Measurements from ENCODE around the gene SYNM. TPM values are rescaled to one million over a fixed set of nuclear protein-coding genes. Genes with fewer than 3 reads are reported as not detected.

The SYNM gene
- total and polyA plus RNA-seq, 2 experiments from 2014 or later: 0.74 to 3.5 TPM

DNA sequence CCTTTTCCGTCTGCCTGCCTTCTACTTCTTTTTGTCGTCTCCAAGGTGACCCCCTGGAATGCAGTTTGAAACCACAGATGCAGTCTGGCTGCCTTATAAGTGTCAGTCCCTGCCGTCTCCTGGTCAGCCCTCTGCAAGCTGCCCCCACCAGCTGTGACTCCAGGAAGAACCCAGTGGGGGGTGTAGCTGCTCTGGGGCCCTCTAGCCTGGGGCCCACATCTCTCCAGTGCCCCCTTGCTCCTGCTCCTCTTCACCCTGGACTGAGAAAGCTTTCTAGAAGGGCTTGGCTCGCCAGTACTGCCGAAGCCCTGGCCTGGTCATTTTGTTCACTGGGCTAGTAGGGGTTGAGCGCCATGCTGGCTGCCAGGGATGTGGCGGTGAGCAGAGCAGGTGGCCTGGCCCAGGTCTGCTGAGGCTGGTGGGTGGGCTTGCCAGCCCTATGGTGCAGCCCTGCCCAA, 21.3 kb downstream of the SYNM start:
- ATAC-seq: no peak

DNA sequence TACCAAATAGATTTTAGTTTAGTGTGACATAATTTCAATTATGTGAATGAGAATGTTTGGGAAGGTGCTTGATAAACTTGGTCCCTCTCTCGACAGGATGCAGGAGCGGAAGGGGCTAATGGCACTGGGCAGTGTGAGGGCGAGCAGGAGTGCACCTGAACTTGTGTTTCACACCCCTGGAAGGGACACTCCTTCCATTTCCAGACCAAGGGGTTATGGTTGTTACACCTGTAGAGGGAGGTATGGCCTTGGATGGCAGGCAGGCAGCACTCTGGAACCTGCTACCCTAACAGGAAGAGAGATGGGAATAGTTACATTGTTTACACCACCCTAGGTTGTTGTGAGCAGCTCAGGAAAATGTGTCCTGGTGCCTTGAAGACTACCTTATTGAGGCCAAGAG, 22.1 kb downstream of the SYNM start:
- ATAC-seq: no peak
- H3K27ac ChIP-seq (ENCODE audit: low read depth): no peak overlapping the region
- Mint-ChIP-seq H3K9me3 (no peaks in the 10 kb centered on the region; the same call in 2 of the 3 replicates), H3K36me3 (ENCODE audit: low read depth) (peaks cover 9% of the 10 kb centered on the region), H3K27me3 (ENCODE audit: insufficient read depth, low read depth, poor library complexity) (no peaks in the 10 kb centered on the region), H3K4me1 (peaks cover 18% of the 10 kb centered on the region), H3K27ac (no peak overlapping the region), H3K4me3 (no peak overlapping the region)
- H3K9me2 ChIP-seq (ENCODE audit: insufficient read depth): no peaks in the 10 kb centered on the region
- H3K4me3 ChIP-seq: no peak overlapping the region
- TF ChIP-seq, protein P1, sequence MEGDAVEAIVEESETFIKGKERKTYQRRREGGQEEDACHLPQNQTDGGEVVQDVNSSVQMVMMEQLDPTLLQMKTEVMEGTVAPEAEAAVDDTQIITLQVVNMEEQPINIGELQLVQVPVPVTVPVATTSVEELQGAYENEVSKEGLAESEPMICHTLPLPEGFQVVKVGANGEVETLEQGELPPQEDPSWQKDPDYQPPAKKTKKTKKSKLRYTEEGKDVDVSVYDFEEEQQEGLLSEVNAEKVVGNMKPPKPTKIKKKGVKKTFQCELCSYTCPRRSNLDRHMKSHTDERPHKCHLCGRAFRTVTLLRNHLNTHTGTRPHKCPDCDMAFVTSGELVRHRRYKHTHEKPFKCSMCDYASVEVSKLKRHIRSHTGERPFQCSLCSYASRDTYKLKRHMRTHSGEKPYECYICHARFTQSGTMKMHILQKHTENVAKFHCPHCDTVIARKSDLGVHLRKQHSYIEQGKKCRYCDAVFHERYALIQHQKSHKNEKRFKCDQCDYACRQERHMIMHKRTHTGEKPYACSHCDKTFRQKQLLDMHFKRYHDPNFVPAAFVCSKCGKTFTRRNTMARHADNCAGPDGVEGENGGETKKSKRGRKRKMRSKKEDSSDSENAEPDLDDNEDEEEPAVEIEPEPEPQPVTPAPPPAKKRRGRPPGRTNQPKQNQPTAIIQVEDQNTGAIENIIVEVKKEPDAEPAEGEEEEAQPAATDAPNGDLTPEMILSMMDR (conservative IDR thresholded peaks at IDR 0.05; ENCODE audit: low read depth in 2 of 2): 0 out of 4 replicates have a peak, but pooled peaks of 1 of the 2 experiments have one; percentile 6
- no peak for TF ChIP-seq EZH2 (IDR thresholded peaks at IDR 0.05; ENCODE audit: low read depth, unreplicated experiment)
- no peaks in the 10 kb centered on the region for H3K36me3 ChIP-seq (ENCODE audit: insufficient read depth)
- H3K79me2 ChIP-seq (replicated peaks; ENCODE audit: insufficient read depth): no peaks in the 10 kb centered on the region; the same call in 1 of the 2 replicates
- DNase-seq (ENCODE audit: low spot score): no peak
- no peak overlapping the region for H2AFZ ChIP-seq
- no peak overlapping the region for H3K4me2 ChIP-seq
- H4K20me1 ChIP-seq (replicated peaks; ENCODE audit: insufficient read depth): no peaks in the 10 kb centered on the region
- H3K27me3 ChIP-seq (ENCODE audit: insufficient read depth): no peaks in the 10 kb centered on the region
- no peaks in the 10 kb centered on the region for H3K4me1 ChIP-seq (ENCODE audit: insufficient read depth)
- no peaks in the 10 kb centered on the region for H3F3A ChIP-seq (replicated peaks; ENCODE audit: low read depth)

More for the DNA sequence above, 21.3 kb downstream of the SYNM start:
- no peaks in the 10 kb centered on the region; the same call in 1 of the 2 replicates for H3K79me2 ChIP-seq (replicated peaks; ENCODE audit: insufficient read depth)
- H3K4me1 Mint-ChIP-seq: peaks cover 18% of the 10 kb centered on the region
- no peak overlapping the region for H3K4me3 Mint-ChIP-seq
- H3K4me3 ChIP-seq: no peak overlapping the region
- H3K36me3 Mint-ChIP-seq (ENCODE audit: low read depth): peaks cover 9% of the 10 kb centered on the region
- H3K36me3 ChIP-seq (ENCODE audit: insufficient read depth): no peaks in the 10 kb centered on the region
- no peak for DNase-seq (ENCODE audit: low spot score)
- no peaks in the 10 kb centered on the region for H3K9me2 ChIP-seq (ENCODE audit: insufficient read depth)
- no peaks in the 10 kb centered on the region for H3K27me3 ChIP-seq (ENCODE audit: insufficient read depth)
- no peaks in the 10 kb centered on the region; the same call in 2 of the 3 replicates for H3K9me3 Mint-ChIP-seq
- H3K4me2 ChIP-seq: no peak overlapping the region
- no peaks in the 10 kb centered on the region for H3K4me1 ChIP-seq (ENCODE audit: insufficient read depth)
- H3K27ac Mint-ChIP-seq: no peak overlapping the region
- H3F3A ChIP-seq (replicated peaks; ENCODE audit: low read depth): no peaks in the 10 kb centered on the region
- H3K27me3 Mint-ChIP-seq (ENCODE audit: insufficient read depth, low read depth, poor library complexity): no peaks in the 10 kb centered on the region
- no peak overlapping the region for H3K27ac ChIP-seq (ENCODE audit: low read depth)
- TF ChIP-seq EZH2phosphoT487 (IDR thresholded peaks at IDR 0.05; ENCODE audit: unreplicated experiment) (no peak), NANOG (IDR thresholded peaks at IDR 0.05; ENCODE audit: borderline replicate concordance) (no peak), ZNF331 (CRISPR knock-in tag; IDR thresholded peaks at IDR 0.05; ENCODE audit: low read depth) (no peak)
- TF ChIP-seq, protein P2, sequence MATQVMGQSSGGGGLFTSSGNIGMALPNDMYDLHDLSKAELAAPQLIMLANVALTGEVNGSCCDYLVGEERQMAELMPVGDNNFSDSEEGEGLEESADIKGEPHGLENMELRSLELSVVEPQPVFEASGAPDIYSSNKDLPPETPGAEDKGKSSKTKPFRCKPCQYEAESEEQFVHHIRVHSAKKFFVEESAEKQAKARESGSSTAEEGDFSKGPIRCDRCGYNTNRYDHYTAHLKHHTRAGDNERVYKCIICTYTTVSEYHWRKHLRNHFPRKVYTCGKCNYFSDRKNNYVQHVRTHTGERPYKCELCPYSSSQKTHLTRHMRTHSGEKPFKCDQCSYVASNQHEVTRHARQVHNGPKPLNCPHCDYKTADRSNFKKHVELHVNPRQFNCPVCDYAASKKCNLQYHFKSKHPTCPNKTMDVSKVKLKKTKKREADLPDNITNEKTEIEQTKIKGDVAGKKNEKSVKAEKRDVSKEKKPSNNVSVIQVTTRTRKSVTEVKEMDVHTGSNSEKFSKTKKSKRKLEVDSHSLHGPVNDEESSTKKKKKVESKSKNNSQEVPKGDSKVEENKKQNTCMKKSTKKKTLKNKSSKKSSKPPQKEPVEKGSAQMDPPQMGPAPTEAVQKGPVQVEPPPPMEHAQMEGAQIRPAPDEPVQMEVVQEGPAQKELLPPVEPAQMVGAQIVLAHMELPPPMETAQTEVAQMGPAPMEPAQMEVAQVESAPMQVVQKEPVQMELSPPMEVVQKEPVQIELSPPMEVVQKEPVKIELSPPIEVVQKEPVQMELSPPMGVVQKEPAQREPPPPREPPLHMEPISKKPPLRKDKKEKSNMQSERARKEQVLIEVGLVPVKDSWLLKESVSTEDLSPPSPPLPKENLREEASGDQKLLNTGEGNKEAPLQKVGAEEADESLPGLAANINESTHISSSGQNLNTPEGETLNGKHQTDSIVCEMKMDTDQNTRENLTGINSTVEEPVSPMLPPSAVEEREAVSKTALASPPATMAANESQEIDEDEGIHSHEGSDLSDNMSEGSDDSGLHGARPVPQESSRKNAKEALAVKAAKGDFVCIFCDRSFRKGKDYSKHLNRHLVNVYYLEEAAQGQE (IDR thresholded peaks at IDR 0.05; ENCODE audit: unreplicated experiment): no peak
- H4K20me1 ChIP-seq (replicated peaks; ENCODE audit: insufficient read depth): no peaks in the 10 kb centered on the region
- H2AFZ ChIP-seq: no peak overlapping the region
